Measurements from ENCODE around the gene TIGAR.

DNA sequence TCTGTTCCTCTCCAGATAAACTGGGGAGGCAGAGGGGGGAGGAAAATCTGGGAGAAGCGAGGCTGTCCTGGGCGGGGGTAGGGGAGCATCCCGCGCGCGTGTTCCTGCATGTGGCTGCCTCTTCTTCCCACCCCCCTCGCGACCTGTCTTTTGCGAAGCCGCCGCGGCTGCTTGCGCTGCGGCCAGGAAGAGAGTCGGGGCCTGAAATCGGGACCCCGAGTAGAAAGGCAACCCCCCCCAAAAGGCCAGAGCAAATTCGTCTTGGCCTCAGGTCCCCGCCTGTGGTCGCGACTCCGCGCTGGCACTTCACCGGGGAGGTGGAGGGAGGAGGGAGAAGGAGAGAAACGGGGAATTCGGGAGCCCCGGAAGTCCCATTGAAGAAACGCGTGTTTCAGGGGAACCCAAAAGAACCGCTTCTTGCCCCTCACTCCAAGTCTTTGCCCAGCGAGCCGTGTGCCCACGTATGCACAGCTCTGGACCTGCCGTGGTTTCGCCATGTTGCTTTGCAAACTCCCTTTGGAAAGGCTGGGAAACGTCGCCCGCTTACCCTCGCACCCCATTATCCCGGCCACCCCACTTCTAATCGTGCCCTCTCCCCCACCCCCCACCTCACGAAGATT, 46.5 kb upstream of the TIGAR start:
- TF ChIP-seq, protein P1, sequence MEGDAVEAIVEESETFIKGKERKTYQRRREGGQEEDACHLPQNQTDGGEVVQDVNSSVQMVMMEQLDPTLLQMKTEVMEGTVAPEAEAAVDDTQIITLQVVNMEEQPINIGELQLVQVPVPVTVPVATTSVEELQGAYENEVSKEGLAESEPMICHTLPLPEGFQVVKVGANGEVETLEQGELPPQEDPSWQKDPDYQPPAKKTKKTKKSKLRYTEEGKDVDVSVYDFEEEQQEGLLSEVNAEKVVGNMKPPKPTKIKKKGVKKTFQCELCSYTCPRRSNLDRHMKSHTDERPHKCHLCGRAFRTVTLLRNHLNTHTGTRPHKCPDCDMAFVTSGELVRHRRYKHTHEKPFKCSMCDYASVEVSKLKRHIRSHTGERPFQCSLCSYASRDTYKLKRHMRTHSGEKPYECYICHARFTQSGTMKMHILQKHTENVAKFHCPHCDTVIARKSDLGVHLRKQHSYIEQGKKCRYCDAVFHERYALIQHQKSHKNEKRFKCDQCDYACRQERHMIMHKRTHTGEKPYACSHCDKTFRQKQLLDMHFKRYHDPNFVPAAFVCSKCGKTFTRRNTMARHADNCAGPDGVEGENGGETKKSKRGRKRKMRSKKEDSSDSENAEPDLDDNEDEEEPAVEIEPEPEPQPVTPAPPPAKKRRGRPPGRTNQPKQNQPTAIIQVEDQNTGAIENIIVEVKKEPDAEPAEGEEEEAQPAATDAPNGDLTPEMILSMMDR (IDR thresholded peaks at IDR 0.05) = no peak
- TF ChIP-seq EP300 (IDR thresholded peaks at IDR 0.05) (no peak), POLR2A (IDR thresholded peaks at IDR 0.05) (no peak), POLR2AphosphoS5 (IDR thresholded peaks at IDR 0.05) (no peak)
